Fibroblast of skin of abdomen (primary cell): ENCODE data around the gene TH.

Source experiments
- DNase-seq: peaks from one replicate; pipeline ENCODE4 v3.0.0-alpha.2; 2013

The TH gene

DNA sequence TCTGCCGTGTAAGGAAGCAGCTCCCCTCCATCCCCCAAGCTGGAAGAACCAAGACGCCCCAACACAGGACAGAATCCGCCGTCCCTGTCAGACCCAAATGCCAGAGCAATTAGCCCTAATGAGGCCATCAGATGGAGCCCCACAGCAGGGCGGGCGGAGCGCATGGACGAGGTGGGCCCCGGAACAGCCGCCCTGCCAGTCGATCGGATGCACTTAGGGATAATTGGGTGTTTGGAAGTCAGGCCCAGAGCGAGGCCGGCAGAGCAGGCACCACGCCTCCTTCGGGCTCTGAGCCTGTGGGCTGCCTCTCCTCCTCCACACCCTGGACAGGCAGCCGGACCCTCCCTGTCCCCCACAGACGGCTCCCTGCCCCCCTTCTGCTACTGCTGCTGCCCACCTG is 5.5 kb upstream of the TH start:
- DNase-seq = no peak

DNA sequence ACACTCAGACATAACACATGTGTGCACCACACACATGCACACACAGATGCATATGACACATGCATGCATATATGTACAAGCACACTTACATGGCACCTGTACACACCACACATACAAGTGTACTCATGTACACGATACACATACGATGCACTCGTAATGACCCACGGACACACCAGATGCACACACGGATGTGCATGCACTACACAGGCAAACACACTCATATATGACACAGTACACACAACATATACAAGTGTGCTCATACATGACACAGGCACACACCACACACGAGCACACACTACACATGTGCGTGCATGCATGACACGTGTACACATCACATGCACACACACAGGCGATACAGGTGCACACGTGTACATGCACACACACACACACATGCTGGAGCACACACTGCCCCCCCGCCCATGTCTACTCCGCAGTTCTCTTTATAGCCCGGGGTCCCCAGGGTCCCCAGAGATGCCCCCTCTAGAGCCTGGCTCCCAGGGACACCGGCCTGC is 4.8 kb upstream of the TH start:
- DNase-seq = no peak

DNA sequence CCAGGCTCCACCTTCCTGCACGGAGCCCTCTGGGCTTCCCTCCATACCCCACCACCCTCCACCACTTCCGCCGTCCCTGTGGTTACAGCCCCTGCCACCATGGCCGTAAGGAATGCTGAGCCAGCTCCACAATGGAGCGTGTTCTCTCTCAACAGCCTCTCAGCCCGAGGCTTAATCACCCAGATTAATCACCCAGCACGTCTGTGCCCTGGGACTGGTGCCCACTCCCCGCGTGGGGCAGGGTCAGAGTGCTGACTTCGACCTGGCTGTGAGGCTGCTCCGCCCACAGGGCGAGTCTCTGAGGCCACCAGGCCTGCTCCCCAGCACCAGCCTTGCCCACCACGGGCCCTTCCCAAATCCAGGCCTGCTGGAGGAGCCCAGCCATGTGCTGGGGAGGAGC is 4.0 kb upstream of the TH start:
- DNase-seq = peak; percentile 82

DNA sequence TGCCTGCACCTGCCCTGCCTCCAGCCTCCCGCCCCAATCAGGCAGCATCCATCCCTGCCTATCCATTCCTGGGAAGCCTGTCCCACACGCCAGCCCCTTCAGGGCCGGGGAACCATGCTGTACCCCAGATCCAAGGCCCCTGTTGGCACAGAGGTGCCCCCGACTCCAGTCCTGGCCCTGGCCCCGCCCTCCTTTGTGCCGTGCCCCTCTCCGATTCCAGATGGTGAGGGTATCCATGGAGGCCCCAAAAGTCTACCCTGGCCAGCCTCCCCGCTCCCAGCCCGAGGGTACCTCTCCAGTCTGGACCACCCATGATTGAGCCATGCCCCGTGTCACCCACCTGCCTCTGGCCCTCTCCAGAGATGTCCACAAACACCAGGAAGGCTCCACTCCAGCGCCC is 2.7 kb upstream of the TH start:
- DNase-seq = no peak

DNA sequence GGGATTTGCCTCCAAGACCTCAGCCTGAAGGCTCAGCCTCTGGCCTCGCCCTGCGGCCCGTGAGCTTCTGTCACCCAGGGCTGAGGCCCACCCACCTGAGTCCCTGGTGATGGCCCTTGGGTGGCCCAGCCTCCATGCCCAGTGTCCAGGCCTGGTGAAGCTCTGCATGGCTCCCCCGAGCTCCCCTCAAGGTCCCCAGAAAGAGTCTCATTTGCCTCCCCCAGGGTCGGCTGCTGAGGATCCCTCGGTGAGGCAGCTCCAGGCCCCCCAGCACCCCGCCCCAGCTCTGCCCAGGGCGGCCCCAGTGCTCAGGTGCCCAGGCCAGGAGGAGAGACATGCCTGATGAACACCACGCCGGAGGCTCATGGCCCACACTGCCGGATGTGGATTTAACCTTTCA is 2.1 kb upstream of the TH start:
- no peak for DNase-seq

DNA sequence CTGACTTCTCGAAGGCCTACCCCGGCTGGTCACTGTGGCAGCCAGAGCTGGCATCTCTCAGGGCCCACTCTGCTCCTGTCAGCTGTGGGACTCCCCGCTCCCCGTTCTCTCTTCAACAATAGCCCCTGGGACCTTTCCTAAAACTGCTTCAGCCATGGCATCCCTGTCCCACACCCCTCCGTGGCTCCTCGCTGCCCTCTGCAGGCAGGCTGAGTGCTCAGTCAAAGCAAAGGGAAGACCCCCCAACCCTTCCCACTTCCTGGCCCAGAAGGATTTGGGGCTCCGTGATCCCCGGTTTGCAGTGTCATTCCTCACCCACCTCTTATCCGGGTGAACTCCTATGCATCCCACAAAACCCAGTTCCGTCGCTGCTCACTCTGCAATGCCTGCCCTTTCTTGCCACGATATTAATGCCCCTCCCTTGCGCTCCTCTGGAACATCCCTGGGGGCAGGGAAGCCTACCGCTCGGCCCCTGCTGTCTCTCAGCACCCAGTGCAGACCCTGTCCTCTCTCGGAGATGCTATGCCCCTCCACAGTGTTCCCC is 1.6 kb upstream of the TH start:
- DNase-seq = no peak

DNA sequence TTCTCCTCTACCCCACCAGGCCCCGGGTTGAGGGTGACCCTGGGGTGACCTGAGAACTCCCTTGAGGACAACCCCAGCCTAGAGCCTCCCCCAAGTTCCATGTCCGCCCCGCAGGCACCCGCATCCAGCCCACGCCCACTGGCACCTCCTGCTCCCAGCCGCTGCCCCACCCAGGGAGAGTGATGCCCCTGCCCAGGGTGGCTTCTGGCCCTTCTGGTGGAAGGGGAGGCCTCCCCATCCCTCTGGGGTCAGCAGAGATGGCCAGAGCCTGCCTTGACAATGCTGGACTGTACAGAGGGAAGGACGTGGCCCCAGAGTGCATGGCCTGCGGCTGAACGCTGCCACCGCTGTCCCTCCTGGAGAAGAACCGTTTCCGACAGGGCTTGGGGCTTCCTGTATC is 1.1 kb upstream of the TH start:
- DNase-seq = no peak

DNA sequence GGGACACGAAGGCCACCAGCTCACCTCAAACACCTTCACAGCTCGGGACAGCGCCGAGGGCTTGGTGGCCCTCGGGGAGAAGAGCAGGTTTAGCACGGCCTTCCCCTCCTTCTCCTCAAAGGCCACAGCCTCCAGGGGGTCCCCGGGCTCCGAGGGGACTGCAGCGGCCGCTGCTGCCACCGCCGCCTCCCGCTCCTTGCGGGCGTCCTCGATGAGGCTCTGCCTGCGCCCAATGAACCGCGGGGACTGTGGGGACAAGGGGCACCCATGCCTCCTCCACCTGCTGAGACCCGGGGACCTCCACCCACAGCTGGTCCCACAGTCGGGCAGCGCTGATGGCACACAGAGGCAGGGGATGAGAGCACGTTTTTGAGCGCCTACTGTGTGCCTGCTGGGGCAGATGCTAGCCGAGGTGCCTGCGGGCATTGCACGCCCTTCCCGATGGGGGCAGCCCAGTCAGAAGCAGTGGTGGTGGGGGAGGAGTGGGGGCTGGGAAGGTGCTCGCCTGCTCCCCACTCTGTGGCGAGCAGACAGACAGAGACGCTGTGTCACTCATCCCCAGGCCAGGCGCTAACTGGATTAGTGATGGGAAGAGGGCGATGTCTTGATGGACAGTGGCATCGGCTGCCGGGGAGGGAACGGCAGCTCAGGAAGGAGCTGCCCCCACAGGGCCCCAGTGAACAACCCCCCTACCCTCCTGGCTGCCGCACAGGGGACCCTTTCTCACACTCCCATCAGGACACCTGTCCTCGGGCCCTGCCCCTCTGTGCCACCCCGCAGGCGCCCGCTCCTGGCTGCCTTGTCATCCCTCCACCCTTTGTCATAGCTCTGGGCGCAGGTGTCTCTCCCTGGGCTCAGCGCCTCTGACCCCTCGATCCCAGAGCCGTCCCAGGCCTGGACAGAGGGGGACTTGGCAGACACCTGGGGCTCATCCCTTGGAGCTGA is 1.7 kb downstream of the TH start:
- DNase-seq = no peak

DNA sequence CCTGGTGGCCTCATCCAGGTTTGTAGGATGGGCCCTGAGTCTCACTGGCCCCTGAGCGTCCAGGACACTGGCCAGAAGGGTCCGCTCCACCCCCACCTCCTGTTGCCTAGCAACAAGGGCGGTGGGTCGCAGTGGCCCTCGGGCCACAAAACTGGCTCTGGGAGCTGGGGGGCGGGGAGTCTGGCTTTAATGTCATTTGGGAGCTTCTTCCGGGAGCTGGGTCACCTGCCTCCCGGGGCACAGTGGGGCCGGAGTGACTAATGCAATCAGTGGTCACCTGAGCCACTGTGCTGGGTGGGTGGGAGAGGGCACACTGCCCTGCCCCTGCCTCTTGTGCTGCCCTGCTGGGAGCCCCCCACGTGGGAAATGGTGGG is 2.6 kb downstream of the TH start:
- DNase-seq = no peak

DNA sequence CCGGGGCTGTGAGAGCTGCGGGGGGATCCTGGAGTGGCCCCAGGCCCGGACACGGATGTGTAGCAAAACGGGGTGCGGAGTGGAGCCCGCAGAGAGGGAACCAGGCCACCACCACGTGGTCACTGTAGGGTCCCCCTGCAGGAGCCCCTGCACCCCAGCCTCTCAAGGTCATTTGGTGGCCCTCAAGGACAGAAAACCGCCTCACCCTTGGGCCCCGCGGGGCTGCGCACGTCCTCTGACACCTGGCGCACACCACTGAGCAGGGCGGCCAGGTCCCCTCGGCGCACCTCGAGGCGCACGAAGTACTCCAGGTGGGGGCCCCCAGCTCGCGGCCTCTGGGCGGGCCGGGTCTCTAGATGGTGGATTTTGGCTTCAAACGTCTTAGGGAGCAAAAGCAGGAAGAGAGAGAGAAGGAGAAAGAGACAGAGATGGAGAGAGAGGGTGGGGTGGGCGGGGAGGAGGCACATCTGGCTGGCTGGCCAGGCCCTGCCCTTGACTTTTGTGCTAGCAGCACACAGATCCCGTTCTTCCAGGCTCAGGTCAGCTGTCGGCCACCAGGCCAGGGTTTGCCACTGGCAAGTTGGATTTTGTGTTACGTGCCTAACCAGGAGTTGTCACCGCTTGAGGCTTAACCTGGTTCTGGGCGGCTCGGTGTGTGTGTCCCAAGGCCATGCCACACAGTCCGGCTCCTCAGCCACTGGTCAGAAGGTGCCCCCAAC is 3.2 kb downstream of the TH start:
- no peak for DNase-seq

DNA sequence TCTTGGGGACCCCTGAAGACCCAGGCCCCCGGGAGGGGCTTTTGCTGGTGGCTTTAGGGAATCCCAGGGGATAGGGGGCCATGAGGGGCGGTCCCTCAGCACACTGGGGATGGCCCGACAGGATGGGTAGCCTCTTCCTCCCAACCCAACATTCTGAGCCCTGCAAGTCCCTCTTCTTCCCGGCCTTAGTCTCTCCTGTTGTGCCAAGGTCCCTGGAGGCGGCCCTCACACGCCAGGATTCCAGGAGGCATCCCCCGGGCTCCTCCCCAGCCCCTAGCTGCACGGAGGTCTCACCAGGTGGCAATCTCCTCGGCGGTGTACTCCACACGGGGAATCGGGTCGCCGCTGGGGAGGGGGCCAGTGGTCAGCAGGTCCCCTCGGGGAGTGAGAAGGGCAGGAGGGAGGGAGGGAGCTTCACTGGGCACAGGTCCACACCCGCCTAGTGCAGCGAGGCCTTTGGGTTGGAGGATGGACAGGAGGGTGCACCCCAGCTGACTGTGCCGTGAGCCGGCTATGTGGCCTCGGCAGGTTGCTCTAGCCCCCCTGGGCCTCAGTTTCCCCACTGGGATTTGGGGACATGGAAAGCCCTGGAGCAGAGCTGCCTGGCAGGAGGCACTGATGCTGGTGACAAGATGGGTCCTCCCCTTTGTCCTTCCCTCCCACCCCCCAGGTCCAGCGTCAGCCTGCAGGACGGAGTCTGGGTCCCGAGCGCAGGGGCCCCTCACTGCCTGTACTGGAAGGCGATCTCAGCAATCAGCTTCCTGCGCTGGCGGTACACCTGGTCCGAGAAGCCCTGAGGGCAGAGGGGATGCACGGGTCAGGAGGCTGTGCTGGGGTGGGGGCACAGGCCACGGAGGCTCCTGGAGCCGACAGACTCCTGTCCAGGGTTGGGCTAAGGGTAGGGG is 4.2 kb downstream of the TH start:
- DNase-seq = no peak

DNA sequence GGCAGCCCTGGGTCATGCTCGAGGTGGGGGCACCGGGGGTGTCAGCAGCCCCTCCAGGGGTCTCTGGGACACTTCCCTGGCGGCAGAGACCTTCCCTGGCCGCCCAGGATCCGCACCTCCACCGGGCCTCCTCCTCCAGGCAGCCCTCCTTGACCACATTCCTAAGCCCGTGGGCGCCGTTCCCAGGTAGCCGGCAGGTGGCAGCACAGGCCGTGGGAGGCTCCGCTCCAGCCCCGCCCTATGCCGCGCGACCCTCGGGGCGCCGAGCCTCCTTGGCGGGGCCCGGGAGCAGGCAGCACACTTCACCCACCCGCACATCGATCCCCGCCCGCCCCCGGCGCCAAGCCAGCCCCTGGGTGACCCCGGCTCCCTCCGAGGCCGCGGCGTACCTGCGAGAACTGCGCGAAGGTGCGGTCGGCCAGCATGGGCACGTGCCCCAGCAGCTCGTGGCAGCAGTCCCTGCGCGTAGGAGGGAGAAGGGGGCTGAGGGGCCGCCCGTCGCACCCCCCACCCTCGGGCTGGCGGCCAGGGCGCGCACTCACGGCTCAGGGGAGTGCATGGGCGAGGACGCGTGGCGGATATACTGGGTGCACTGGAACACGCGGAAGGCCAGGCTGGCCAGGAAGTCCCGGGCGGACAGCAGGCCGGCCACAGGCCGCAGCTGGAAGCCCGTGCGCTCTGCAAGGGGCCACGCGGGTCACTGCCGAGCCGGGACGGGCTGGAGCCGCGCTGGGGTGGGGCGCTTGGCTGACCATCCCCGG is 5.3 kb downstream of the TH start:
- DNase-seq = no peak

DNA sequence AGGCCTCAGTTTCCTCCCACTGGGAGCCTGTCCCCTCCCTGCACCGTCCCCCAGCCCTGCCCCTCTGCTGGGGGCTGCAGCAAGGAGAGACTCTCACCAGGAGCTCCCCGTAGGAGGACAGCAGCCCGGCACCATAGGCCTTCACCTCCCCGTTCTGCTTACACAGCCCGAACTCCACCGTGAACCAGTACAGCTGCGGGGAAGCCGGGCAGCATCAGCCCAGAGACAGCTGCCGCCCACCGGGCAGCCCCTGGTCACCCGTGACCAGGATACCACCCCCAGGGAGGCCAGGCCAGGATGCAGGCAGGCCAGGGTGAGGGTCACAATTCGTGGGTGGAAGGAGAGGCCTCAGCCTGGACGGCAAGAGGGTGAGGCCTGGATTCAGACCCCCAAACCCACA is 6.0 kb downstream of the TH start:
- no peak for DNase-seq

DNA sequence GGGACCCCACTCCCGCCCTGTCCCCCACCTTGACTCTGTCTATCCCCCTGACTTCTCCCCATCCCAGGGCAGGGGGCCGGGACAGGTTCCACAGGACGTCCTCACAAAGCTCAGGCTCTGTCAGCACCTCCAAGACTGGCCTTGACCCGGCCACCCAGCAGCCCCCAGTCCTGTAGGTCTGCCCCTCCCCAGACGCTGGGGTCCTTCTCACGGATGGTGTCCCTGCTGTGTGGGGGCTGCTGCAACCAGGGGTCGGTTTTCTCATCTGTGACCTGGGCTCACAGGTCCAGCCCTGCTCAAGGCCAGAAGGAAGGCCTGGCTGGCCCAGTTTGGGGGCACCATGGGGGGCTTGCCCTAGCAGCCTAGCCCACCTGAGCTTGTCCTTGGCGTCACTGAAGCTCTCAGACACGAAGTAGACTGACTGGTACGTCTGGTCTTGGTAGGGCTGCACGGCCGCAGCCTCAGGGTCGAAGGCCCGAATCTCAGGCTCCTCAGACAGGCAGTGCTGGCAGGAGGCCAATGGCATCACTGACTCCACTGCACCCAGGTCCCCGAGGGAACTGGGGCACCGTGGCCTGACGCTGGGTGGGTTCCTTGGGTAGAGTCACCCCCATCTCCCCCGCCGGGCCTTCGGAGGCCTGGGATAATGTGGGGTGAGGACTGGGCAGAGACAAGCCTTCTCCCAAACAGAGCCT is 6.6 kb downstream of the TH start:
- DNase-seq = no peak

DNA sequence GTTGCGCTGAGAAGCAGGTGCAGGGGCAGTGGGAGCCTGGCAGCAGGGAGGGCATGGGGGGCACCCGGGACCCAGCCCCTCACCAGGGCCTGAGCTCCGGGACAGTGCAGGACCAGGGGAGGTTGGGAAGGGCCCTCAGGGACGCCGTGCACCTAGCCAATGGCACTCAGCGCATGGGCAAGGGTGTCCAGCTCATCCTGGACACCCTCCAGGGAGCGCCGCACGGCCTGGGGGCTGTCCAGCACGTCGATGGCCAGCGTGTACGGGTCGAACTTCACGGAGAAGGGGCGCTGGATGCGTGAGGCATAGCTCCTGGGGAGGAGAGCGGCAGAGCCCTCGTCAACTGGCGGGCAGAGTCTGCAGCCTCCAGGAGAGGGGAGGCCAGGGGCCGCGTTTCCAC is 7.5 kb downstream of the TH start:
- no peak for DNase-seq

DNA sequence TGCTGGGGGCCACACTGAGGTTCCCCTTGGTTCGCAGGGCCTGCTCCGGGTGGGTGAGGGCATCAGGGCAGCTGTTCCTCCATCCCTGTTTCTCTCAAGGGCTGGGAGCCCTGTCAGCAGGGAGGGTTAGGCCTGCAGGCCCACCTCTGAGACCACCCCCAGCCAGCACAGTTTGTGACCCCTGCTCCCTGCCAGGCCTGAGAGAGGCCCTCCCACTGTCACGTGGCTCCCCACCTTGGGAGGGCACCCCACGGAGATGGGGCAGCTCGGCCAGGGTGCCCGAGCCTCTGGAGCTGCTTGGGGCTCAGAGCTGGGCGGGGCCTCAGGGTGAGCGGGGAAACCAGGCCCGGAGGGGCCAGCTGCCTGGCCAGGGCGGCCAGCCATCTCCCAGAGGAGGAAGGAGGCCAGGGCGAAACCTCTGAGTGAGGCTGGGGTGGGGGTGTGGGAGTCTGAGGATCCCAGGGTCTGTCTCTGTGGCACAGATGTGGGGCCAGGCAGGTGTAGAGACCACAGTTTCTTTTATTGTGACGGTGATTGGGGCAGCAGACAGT is 8.1 kb downstream of the TH start:
- DNase-seq = no peak

DNA sequence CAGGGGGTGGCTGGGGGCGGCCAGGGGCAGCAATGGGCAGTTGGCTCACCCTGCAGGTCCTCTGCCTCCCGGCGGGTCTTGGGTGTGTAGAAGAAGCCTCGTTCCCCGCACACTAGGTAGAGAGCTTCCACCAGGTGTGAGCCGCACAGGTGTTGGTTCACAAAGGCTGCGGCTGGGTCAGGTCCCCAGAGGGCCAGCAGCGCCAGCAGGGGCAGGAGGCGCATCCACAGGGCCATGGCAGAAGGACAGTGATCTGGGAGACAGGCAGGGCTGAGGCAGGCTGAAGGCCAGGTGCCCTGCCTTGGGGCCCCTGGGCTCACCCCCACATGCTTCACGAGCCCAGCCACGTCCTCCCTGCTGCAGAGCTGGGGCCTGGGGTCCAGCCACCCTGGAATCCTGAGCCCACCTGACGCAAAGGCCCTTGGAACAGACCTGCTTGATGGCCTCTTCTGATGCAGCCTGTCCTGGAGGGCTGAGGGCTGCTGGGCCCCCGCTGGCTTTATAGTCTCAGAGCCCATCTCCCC is 10.8 kb downstream of the TH start, which contains the start of gene INS:
INS (minus strand) TSS at position 474 of the 524 bp plus-strand sequence; CDS start at position 236, 238 bp downstream.
- no peak for DNase-seq

DNA sequence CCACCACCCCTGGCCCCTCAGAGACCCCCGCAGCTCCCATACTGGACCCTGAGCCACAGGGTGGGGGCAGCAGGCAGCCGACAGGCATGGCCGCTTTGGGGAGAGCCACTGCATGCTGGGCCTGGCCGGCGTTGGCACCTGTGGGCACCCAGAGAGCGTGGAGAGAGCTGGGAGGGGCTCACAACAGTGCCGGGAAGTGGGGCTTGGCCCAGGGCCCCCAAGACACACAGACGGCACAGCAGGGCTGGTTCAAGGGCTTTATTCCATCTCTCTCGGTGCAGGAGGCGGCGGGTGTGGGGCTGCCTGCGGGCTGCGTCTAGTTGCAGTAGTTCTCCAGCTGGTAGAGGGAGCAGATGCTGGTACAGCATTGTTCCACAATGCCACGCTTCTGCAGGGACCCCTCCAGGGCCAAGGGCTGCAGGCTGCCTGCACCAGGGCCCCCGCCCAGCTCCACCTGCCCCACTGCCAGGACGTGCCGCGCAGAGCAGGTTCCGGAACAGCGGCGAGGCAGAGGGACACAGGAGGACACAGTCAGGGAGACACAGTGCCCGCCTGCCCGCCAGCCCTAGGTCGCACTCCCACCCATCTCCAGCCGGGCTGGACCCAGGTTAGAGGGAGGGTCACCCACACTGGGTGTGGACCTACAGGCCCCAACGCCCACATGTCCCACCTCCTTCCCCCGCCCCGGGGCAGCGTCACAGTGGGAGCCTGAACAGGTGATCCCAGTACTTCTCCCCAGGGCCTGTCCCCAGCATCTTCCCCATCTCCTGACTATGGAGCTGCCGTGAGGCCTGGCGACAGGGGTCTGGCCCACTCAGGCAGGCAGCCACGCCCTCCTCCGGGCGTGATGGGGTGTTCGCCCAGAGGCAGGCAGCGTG is 11.8 kb downstream of the TH start:
- no peak for DNase-seq

DNA sequence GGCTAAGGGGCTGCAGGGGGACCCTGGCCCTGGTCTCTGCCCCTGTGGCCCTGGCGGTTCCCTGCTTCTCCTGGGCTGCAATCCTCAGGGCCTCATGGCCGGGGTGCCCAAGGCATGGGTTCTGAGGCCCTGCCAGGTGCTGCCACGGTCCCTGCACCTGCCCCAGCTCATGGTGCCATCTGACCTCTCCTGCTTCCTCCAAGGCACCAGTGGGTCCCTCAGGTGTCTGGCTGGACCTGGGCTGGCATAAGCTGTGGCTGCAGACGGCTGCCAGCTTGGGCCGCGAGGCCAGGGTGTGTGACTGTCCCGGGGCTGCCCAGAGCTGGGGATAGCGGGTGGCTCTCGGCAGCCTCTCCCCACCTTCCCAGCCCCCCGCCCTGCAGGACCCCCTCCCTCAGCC is 12.6 kb downstream of the TH start:
- DNase-seq = no peak
